PFSK-1 (cell line): ENCODE data around the gene AIDA.

ENCODE experiments used
- FOXP2 ChIP-seq: optimal IDR thresholded peaks from 2 replicates; pipeline ENCODE3; 2011; ENCODE audit warnings: borderline replicate concordance, control low read depth, inconsistent platforms; ENCODE audit not compliant: insufficient read depth; ENCODE audit errors: extremely low read length, extremely low read depth
- POLR2AphosphoS5 ChIP-seq: IDR thresholded peaks from 2 replicates; pipeline ENCODE4 v1.6.1; 2012; ENCODE audit warnings: low read depth, mild to moderate bottlenecking, control low read depth, low read length, moderate library complexity
- REST ChIP-seq, 2 experiments: IDR thresholded peaks; 2 replicates each; pipeline versions ENCODE4 v1.6.1 to v1.8.0; 2011 to 2012; ENCODE audit warnings: low read depth in 2 of 2, low read length in 2 of 2, control low read depth in 1 of 2, inconsistent platforms in 1 of 2, mild to moderate bottlenecking in 1 of 2, moderate library complexity in 1 of 2; ENCODE audit not compliant: insufficient read depth in 1 of 2
- SIN3A ChIP-seq: IDR thresholded peaks from 2 replicates; pipeline ENCODE4 v1.6.1; 2012; ENCODE audit warnings: mild to moderate bottlenecking, low read length, moderate library complexity, borderline replicate concordance; ENCODE audit not compliant: insufficient read depth
- TAF1 ChIP-seq: IDR thresholded peaks from 2 replicates; pipeline ENCODE4 v1.6.1; 2012; ENCODE audit warnings: low read length, control low read depth, borderline replicate concordance; ENCODE audit not compliant: insufficient read depth

AIDA gene

GRCh38 chr1:222656391-222657155 is 55.7 kb downstream of the AIDA start:
- TF ChIP-seq FOXP2 (no peak), REST (IDR thresholded peaks at IDR 0.05; ENCODE audit: insufficient read depth in 1 of 2, low read depth in 2 of 2, low read length in 2 of 2) (no peak), SIN3A (no peak)

- TF ChIP-seq POLR2AphosphoS5 = no peak
- TF ChIP-seq FOXP2 = no peak
Observed at GRCh38 chr1:222654849-222655248, 57.4 kb downstream of the AIDA start.

- TF ChIP-seq SIN3A = no peak
- TF ChIP-seq REST (IDR thresholded peaks at IDR 0.05; ENCODE audit: insufficient read depth in 1 of 2, low read depth in 2 of 2, low read length in 2 of 2) = no peak
- no peak for TF ChIP-seq POLR2AphosphoS5
- TF ChIP-seq FOXP2 = no peak
- TF ChIP-seq TAF1 = no peak
Observed at GRCh38 chr1:222653178-222653827, 59.0 kb downstream of the AIDA start.

GRCh38 chr1:222652676-222653075 is 59.6 kb downstream of the AIDA start:
- no peak for TF ChIP-seq REST (IDR thresholded peaks at IDR 0.05; ENCODE audit: insufficient read depth in 1 of 2, low read depth in 2 of 2, low read length in 2 of 2)
- no peak for TF ChIP-seq FOXP2

- TF ChIP-seq FOXP2 (no peak), TAF1 (no peak), REST (IDR thresholded peaks at IDR 0.05; ENCODE audit: insufficient read depth in 1 of 2, low read depth in 2 of 2, low read length in 2 of 2) (no peak), SIN3A (no peak), POLR2AphosphoS5 (no peak)
Observed at GRCh38 chr1:222644636-222644980, 67.7 kb downstream of the AIDA start.
